GM19452 (cell line): ENCODE data around the gene RHBDD3.
"Not testable (repeated sequence)": the region's sequence is repeated elsewhere in the genome, so short reads cannot be mapped to it uniquely, and the experiment has no call there.

Experiments
- ATAC-seq: cut with Tn5 transposase; IDR thresholded peaks from one replicate; pipeline ENCODE4 v1.9.1; 2021; ENCODE audit not compliant: unreplicated experiment

The RHBDD3 gene

GRCh38 chr22:29219409-29219782, 48.4 kb downstream of the RHBDD3 start:
- not testable (repeated sequence) for ATAC-seq

- no peak for ATAC-seq
Measured at GRCh38 chr22:29218758-29219408, 48.9 kb downstream of the RHBDD3 start.

GRCh38 chr22:29217827-29218757, 49.7 kb downstream of the RHBDD3 start:
- no peak for ATAC-seq

GRCh38 chr22:29216873-29217666, 50.7 kb downstream of the RHBDD3 start:
- ATAC-seq: no peak

GRCh38 chr22:29216011-29216872, 51.5 kb downstream of the RHBDD3 start:
- no peak for ATAC-seq

GRCh38 chr22:29215012-29215860, 52.5 kb downstream of the RHBDD3 start:
- ATAC-seq: no peak

- ATAC-seq: no peak
Measured at GRCh38 chr22:29214232-29214631, 53.5 kb downstream of the RHBDD3 start.

GRCh38 chr22:29213493-29213892, 54.3 kb downstream of the RHBDD3 start:
- no peak for ATAC-seq

- ATAC-seq: no peak
Measured at GRCh38 chr22:29212743-29213142, 55.0 kb downstream of the RHBDD3 start.

GRCh38 chr22:29211466-29211865, 56.3 kb downstream of the RHBDD3 start:
- ATAC-seq: no peak

GRCh38 chr22:29211066-29211465, 56.7 kb downstream of the RHBDD3 start:
- ATAC-seq: no peak
